ENCODE data around the gene BCAS3.
"Not testable (repeated sequence)": the region's sequence is repeated elsewhere in the genome, so short reads cannot be mapped to it uniquely, and the experiment has no call there.

Gene BCAS3

GRCh38 chr17:61011251-61011650, 333.6 kb downstream of the BCAS3 start:
- no peak for DNase-seq

DNA sequence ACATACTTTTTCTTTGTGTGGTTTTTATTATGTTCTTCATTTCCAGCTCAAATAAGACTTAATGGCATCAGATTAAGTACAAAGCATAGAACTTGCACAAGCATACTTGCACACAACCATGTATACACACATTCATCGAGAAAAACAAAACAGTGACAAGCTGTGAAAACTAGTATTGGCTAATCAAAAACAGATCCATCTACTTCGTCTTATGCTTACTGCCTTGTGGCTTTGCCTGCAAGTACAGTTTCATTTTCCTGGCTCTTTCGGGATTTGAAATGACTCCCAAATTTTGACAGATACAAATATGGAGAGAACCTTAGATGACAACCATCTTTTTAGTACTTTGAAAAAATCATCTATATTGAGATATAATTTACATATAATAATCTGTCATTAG, 338.3 kb downstream of the BCAS3 start:
- no peak for DNase-seq

DNA sequence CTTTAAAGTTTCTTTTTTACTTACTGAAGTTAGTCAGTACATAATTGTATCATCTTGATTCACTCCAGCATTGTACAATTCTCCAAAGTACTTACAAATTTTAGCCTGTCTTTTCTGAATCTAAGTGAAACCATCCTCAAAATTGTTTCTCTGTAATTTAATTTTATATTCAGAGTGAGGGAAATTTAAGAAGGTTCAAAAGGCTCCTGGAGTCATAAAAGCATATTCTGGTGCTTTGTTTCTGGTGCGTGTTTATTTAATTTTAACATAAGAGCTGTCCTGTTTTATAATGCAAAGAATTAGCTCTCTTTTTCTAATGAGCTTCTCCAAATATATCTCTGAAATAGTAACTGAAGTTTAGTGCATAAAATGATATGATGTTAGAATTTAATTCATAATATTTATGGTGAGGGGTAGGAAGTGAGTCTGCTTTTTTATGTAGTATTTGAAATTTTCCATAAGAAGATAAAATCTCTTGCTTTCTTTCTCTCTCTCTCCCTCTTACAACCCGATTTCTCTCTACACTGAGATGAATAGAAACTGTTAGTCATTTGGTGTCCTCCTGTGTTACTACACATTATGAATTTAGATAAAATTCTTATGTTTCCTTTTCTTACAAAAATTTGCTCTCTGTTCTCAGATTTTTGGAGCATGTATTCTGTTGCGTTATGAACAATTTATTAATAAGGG, 339.8 kb downstream of the BCAS3 start:
- DNase-seq = no peak

GRCh38 chr17:61018938-61019337, 341.3 kb downstream of the BCAS3 start:
- DNase-seq = no peak

DNA sequence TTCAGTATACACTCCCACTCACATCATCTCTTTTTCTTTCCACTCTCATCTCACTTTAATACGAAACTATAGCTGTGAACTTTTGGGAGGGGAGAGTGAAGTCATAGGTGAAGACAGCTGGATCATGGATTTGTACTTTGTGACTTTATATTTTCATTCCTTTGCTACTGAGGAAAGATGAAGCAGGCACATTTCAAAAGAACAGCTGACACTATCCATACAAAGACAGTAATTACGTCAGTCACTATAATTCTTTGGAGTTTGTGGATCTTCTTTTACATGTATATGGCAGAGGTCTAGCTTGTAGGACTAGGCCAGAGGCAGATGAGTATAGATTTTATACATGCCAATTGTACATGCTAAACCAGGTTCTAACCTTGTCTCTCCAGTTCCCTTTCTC, 346.3 kb downstream of the BCAS3 start:
- DNase-seq = no peak

DNA sequence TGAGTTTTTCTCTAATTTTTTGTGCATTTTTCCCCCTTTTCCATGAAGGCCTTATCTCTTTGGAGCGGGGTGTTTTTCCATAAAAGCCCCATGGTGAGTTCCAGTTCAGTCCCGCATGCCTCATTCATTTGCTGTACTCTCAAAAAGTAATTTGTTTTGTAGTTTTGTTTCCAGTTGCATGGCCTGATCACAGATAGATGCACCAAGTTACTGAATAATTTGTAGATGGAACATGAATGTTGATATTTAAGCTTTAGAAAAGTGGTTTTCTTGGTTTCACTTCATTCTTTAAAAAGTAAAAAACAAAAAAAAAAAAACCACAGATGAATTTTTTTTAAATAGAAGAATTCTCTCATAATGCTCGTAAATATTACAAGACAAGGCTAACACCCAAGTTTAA, 349.2 kb downstream of the BCAS3 start:
- no peak for DNase-seq

GRCh38 chr17:61029181-61029580, 351.5 kb downstream of the BCAS3 start:
- no peak for DNase-seq

- DNase-seq = no peak
These were observed 363.0 kb downstream of the BCAS3 start for GRCh38 chr17:61040666-61041065.

DNA sequence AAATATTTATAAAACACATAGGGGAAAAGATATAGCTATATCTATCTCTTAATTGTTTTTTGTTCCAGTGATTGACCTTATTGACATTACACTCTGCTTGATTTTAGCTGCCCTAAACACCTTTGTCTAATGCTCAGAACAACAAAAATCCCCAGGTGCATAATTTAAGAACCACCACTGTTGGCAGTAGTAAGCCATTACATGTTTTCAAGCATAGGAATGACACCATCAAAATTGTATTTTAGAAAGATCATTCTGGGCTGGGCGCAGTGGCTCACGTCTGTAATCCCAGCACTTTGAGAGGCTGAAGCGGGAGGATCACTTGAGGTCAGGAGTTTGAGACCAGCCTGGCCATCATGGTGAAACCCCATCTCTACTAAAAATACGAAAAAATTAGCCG, 364.7 kb downstream of the BCAS3 start:
- not testable (repeated sequence) for DNase-seq

DNA sequence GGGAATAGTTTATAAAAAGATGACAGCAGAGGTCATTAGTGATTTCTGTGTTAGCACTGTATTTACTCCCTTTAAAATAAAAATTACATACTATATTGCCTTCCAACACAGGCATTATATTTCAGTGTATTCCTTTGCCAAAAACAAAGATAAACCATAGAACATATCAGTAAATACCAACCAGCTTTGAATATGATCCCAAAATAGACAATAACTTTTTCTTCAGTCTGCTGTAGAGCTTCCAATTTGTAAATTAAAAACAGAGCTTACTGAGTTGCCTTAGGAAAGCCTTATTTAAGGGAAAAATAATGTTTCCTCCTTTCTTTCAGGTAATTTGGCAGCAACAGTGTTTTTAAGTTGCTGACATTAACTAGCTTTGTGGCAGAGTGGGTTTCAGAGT, 369.9 kb downstream of the BCAS3 start:
- no peak for DNase-seq

DNA sequence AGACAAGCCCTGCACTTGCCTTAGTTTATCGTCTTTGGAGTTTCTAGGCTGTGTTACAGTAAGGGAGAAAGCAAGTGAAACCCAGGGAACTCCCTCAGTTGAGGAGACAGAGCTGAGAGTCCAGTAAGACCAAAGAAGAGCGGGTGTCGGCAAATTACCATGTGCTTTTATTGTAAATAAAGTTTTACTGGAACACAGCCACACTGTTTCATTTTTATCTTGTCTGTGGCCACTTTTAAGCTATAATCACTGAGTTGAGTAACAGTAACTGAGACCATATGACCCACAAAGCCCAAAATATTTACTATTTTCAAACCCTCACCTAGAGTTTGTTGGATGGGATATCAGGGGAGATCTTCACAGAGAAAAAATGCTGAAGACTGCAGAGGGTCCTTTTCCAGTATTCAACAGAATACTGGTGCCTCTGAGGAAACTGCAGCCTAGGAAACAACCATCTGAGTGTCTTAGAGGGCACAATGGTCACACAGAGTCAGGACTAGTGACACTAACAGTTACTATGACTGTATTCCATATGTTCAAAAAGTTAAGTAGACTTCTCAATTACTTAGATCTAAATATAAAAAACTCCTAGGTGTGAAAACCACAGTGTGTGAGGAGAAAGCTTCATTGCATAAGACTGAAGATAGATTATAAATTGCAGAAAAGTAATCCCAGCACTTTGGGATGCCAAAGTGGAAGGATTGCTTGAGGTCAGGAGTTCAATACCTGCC, 370.9 kb downstream of the BCAS3 start:
- no peak for DNase-seq

DNA sequence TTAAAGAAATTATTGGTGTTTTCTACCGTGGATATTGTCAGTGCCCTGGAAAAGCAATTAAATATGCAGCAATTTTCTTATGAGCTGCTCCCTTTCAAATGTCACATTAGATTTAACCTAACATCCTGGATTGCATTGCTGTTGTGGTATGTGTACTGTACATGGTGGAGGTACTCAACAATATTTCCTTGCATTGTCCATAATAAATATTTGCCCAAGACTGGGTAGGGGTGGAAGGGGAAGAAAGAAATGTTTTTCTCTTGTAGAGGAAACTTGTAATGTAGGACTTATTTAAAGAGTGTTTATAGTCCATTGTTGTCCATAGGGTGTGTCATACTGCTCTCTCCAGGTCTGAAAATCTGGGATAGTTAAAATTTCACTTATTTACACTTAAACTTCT, 375.8 kb downstream of the BCAS3 start:
- DNase-seq = no peak

GRCh38 chr17:61054436-61054835, 376.8 kb downstream of the BCAS3 start:
- DNase-seq = no peak

GRCh38 chr17:61057257-61057656, 379.6 kb downstream of the BCAS3 start:
- no peak for DNase-seq

GRCh38 chr17:61058066-61058465, 380.4 kb downstream of the BCAS3 start:
- DNase-seq = no peak

- no peak for DNase-seq
These were observed 385.9 kb downstream of the BCAS3 start for GRCh38 chr17:61063528-61063927.

- DNase-seq = no peak
These were observed 386.7 kb downstream of the BCAS3 start for GRCh38 chr17:61064087-61064951.

DNA sequence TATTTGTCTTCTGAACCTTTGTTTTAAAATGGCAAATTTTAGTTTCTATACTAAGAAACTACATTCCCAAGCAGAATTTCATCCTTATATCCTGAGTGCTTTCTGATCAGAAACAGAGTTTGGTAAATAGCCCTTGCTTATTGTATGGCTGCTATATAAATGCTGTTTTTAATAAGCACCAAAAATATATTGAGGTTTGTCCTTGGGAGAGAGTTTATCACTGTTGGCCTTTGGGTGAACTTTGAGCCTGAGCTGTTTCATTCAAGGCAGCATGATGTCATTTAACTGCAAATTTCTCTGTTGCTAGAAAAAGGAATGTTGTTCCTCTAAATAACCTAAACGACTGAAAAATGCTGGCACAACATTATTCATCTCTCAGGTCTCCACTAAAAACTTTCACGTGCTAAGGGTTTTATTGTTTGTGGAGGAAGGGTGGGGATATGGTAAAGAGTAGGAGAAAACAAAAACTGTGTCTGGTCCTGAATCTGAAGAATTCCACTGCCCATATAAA, 387.7 kb downstream of the BCAS3 start:
- no peak for DNase-seq

DNA sequence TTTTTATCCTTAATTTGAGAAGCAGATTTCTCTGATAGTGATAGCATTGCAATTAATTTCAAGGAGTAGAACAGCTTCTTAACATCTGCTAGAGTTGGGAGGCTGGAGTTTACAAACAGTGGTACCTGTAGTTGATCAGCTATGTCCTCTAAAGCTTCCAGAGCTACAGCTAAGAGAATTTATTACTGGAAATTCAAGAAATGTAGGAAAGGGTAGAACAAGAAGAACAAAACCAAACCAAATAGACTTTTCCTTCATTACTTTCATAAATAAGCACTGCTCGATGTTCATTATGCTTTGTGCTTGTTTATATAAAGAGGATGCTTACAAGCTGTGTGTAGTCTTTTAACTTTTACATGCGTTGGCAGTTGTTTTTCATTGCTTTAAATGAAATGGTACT, 388.4 kb downstream of the BCAS3 start:
- DNase-seq = no peak

GRCh38 chr17:61070649-61071048, 393.0 kb downstream of the BCAS3 start:
- no peak for DNase-seq

DNA sequence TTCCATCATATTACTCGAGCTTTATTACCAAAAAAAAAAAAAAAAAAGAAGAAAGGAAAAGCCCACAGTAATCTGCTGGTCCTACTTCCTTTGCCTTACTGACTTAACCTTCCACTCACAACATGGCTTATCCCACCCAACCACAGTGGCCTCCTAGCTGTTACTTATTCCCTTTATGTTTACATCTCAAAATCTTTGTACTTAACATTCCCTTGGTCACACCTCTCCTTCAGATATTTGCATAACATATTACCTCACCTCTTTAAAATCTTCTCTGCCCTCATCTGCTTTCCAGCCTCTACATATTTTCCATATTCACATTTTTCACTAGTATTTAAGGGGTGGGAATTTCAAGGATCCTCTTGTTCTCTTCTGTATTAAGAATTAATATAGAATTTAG, 395.0 kb downstream of the BCAS3 start:
- no peak for DNase-seq

DNA sequence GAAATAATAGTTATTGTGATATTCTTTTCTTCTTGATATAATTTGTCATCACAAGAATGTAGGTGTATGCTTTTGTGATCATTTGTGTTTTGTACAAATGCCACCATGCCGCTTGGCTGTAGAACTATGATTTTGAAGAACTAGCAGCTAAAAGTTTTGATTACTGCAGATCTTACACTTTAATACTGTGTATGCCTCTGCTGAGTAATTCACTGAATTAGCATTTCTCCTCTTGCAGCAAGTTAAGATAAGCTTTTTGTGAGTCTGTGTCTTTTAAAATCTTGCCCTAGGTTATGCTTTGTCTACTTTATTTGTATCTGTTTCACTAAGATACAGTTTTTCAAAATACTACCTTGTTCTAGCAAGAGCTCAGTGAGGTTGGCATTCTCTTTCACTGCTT, 395.5 kb downstream of the BCAS3 start:
- no peak for DNase-seq

- no peak for DNase-seq
These were observed 396.3 kb downstream of the BCAS3 start for GRCh38 chr17:61073799-61074513.
